ENCODE data around the gene ID3. TPM values are rescaled to one million over a fixed set of nuclear protein-coding genes. Genes with fewer than 3 reads are reported as not detected.

The ID3 gene
- total and polyA plus RNA-seq, 4 experiments from 2014 or later = 8.9 to 98.0 (median 54.8) TPM

DNA sequence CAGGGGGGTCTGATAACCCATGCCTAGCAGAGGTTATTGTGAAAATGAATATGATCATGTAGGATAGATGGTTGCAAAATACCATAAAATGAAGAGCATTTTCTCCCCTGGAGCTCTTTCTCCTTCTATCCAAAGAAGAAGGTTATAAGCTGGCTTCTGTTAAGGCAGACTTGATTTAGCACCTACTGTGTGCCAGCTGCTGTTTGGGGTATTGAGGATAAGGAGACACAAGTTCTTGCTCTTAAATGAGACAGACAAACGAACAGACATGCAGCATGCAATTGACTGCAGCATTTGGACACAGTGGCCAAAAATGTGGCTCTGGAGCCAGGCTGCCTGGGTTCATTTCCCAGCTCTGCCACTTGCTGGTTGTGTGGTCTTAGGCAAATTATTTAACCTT, 39.8 kb upstream of the ID3 start:
- no peak overlapping the region for H3K27ac ChIP-seq (ENCODE audit: low read depth, low read length)
- H3K9me3 ChIP-seq (ENCODE audit: control insufficient read depth in 1 of 2, low read length in 2 of 2) = no peaks in the 10 kb centered on the region
- H3K36me3 ChIP-seq (ENCODE audit: insufficient read depth, low read length) = no peaks in the 10 kb centered on the region
- no peak for DNase-seq
- no peaks in the 10 kb centered on the region for H3K27me3 ChIP-seq (ENCODE audit: insufficient read depth, low read length)
- peaks cover 47 to 95% (median 81%) of the 10 kb centered on the region in 4 donors for H3K4me1 Mint-ChIP-seq
- no peaks in the 10 kb centered on the region for H3K36me3 Mint-ChIP-seq
- no peaks in the 10 kb centered on the region for H3K27me3 Mint-ChIP-seq
- peak overlapping the region in 2 of 7 donors; percentile 52 to 84 for H3K27ac Mint-ChIP-seq
- intact Hi-C loops (cut with micrococcal nuclease) = no loop called here
- CTCF ChIA-PET (ENCODE audit: partially characterized antibody) = interaction anchor here (0.7 to 7.9 kb wide), 9 partner anchors 6 to 102 kb away, joined by 3 to 111 read pairs (median 12); partner anchors contain the start of gene ID3
- peak overlapping the region in 5 of 8 donors; percentile 5 to 32 (median 17) for H3K4me3 Mint-ChIP-seq
- H3K4me3 ChIP-seq (ENCODE audit: low read length in 2 of 2) = no peak overlapping the region
- H3K4me1 ChIP-seq (ENCODE audit: insufficient read depth, low read length) = peaks cover 90% of the 10 kb centered on the region
- POLR2A ChIA-PET (ENCODE audit: partially characterized antibody) = interaction anchor here (1.9 to 15.1 kb wide), 7 partner anchors 11 to 42 kb away, joined by 7 to 263 read pairs (median 28); partner anchors contain the start of gene ID3
- no peaks in the 10 kb centered on the region for H3K9me3 Mint-ChIP-seq

DNA sequence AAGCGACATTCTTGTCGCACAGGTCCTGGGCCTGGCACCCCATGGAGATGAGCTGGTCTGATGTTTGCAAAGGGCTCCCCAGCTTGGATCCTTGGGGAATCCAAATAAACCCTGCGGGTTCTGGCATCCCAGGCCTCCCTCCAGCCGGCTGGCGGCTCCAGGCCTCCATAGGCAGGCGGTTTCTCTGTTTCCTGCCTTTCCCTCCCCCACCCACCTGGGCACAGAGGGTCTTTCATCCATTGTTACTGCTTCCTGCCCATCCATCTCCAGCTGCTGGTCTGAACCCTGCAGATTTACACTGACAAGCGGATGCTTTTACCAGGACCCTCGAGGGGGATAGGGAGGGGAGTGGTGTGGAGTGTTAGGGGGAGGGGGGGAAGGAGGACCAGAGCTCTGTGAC, 39.1 kb upstream of the ID3 start:
- H3K9me3 Mint-ChIP-seq = no peaks in the 10 kb centered on the region
- Histone ChIP-seq H3K36me3 (ENCODE audit: insufficient read depth, low read length) (no peaks in the 10 kb centered on the region), H3K9me3 (ENCODE audit: control insufficient read depth in 1 of 2, low read length in 2 of 2) (no peaks in the 10 kb centered on the region), H3K27me3 (ENCODE audit: insufficient read depth, low read length) (no peaks in the 10 kb centered on the region), H3K4me3 (ENCODE audit: low read length in 2 of 2) (no peak overlapping the region), H3K27ac (ENCODE audit: low read depth, low read length) (no peak overlapping the region), H3K4me1 (ENCODE audit: insufficient read depth, low read length) (peaks cover 90% of the 10 kb centered on the region)
- H3K4me3 Mint-ChIP-seq = no peak overlapping the region
- H3K27ac Mint-ChIP-seq = peak overlapping the region in 3 of 7 donors; percentile 25 to 88 (median 40)
- H3K27me3 Mint-ChIP-seq = no peaks in the 10 kb centered on the region
- ChIA-PET POLR2A (ENCODE audit: partially characterized antibody) (interaction anchor here (0.8 to 15.1 kb wide), 10 partner anchors 10 to 42 kb away, joined by 3 to 263 read pairs (median 8); partner anchors contain the start of gene ID3), CTCF (ENCODE audit: partially characterized antibody) (interaction anchor here (1.1 to 7.9 kb wide), 6 partner anchors 14 to 71 kb away, joined by 3 to 111 read pairs (median 8); partner anchors contain the start of gene ID3)
- peaks cover 48 to 95% (median 80%) of the 10 kb centered on the region in 4 donors for H3K4me1 Mint-ChIP-seq
- intact Hi-C loops (cut with micrococcal nuclease) = no loop called here
- H3K36me3 Mint-ChIP-seq = no peaks in the 10 kb centered on the region
- no peak for DNase-seq

- Histone ChIP-seq H3K27me3 (ENCODE audit: insufficient read depth, low read length) (no peaks in the 10 kb centered on the region), H3K4me1 (ENCODE audit: insufficient read depth, low read length) (peaks cover 90% of the 10 kb centered on the region), H3K36me3 (ENCODE audit: insufficient read depth, low read length) (no peaks in the 10 kb centered on the region), H3K4me3 (ENCODE audit: low read length in 2 of 2) (no peak overlapping the region), H3K9me3 (ENCODE audit: control insufficient read depth in 1 of 2, low read length in 2 of 2) (no peaks in the 10 kb centered on the region), H3K27ac (ENCODE audit: low read depth, low read length) (no peak overlapping the region)
- intact Hi-C loops (cut with micrococcal nuclease) = no loop called here
- ChIA-PET CTCF (ENCODE audit: partially characterized antibody) (interaction anchor here (1.1 to 7.9 kb wide), 5 partner anchors 15 to 70 kb away, joined by 3 to 111 read pairs (median 12); partner anchors contain the start of gene ID3), POLR2A (ENCODE audit: partially characterized antibody) (interaction anchor here (0.8 to 15.1 kb wide), 10 partner anchors 10 to 41 kb away, joined by 3 to 263 read pairs (median 8); partner anchors contain the start of gene ID3)
- Mint-ChIP-seq H3K9me3 (no peaks in the 10 kb centered on the region), H3K36me3 (no peaks in the 10 kb centered on the region), H3K27ac (peak overlapping the region; percentile 40 to 89 (median 72)), H3K27me3 (no peaks in the 10 kb centered on the region), H3K4me1 (peaks cover 49 to 95% (median 80%) of the 10 kb centered on the region in 4 donors), H3K4me3 (peak overlapping the region in 7 of 8 donors; percentile 23 to 83 (median 45))
- no peak for DNase-seq
Measured at GRCh38 chr1:23597635-23598388, 38.5 kb upstream of the ID3 start.

- intact Hi-C loops (cut with micrococcal nuclease) = no loop called here
- POLR2A ChIA-PET (ENCODE audit: partially characterized antibody) = interaction anchor here (0.9 to 15.1 kb wide), 6 partner anchors 14 to 40 kb away, joined by 3 to 263 read pairs (median 90); partner anchors contain the start of gene ID3
- Mint-ChIP-seq H3K4me3 (peak overlapping the region in 2 of 8 donors; percentile 19 to 21), H3K27me3 (no peaks in the 10 kb centered on the region), H3K4me1 (peaks cover 48 to 95% (median 80%) of the 10 kb centered on the region in 4 donors), H3K36me3 (no peaks in the 10 kb centered on the region), H3K9me3 (no peaks in the 10 kb centered on the region), H3K27ac (peak overlapping the region in 6 of 7 donors; percentile 40 to 66 (median 53))
- Histone ChIP-seq H3K4me3 (ENCODE audit: low read length in 2 of 2) (no peak overlapping the region), H3K27me3 (ENCODE audit: insufficient read depth, low read length) (no peaks in the 10 kb centered on the region), H3K27ac (ENCODE audit: low read depth, low read length) (no peak overlapping the region), H3K4me1 (ENCODE audit: insufficient read depth, low read length) (peaks cover 90% of the 10 kb centered on the region), H3K9me3 (ENCODE audit: control insufficient read depth in 1 of 2, low read length in 2 of 2) (no peaks in the 10 kb centered on the region), H3K36me3 (ENCODE audit: insufficient read depth, low read length) (no peaks in the 10 kb centered on the region)
- DNase-seq = no peak
- CTCF ChIA-PET (ENCODE audit: partially characterized antibody) = interaction anchor here (0.7 to 7.9 kb wide), 4 partner anchors 31 to 68 kb away, joined by 3 to 111 read pairs (median 3); no protein-coding TSS in a partner anchor
Measured at GRCh38 chr1:23596382-23597358, 37.4 kb upstream of the ID3 start.

DNA sequence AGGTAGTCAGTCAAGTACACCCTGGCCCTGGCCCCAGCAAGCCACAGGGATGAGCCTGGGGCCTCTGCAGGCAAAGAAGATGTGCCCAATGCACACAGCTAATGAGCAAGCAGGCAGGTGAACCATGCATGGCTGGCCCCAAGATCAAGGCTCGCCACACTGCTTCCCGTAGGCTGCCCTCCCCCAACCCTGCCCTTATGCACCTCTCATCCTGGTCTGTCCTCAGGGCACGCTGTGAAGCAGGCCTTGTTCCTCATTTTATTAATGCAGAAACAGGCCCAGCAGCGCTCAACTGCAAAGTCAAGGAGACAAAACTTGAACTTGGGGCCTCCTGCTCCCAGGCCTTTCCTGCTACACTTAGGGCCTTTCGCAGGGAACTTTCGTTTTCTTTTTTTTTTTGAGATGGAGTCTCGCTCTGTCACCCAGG, 35.6 kb upstream of the ID3 start:
- H3K27ac ChIP-seq (ENCODE audit: low read depth, low read length) = no peak overlapping the region
- H3K4me3 Mint-ChIP-seq = peak overlapping the region in 2 of 8 donors; percentile 13 to 40
- intact Hi-C loops (cut with micrococcal nuclease) = no loop called here

DNA sequence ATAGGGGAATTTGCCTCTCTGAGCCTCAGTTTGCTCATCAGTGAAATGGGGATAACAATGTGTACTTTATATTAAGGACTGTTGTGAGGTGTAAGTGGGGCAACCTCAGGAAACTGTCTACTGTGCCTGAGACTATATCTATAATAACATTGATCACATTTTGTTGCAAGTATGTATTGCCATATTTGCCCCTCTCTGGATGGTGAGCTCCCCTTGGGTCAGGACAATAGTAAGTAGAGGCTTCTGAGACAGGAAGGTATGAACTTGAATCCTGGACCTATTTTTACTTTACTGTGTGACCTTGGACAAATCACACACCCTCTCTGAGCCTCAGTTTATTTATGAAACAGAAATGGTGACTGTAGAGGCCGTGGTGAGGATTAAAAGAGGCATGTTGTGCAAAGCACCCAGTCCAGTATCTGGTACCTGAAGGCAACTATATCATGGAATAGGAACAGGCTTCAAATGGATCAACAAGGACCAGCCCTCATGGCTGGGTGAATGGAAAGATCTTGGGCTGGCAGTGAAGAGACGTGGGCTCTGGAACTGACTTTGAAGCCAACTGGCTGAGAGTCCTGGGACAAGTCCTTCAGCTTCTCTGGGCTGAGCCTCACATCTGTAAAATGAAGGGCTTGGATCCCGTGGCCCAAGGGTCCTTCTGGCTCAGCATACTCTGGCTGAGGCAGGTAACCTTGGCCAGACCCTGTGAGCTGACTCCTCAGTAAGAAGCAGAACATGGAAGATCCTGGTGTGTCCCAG, 35.0 kb upstream of the ID3 start:
- H3K27ac ChIP-seq (ENCODE audit: low read depth, low read length) = no peak overlapping the region
- Mint-ChIP-seq H3K4me1 (peaks cover 37 to 91% (median 73%) of the 10 kb centered on the region in 4 donors), H3K27me3 (no peaks in the 10 kb centered on the region), H3K9me3 (no peaks in the 10 kb centered on the region), H3K36me3 (no peaks in the 10 kb centered on the region), H3K27ac (peak overlapping the region in 6 of 7 donors; percentile 36 to 71 (median 66)), H3K4me3 (peak overlapping the region in 2 of 8 donors; percentile 37 to 40)
- ChIA-PET CTCF (ENCODE audit: partially characterized antibody) (interaction anchor here (0.6 to 5.2 kb wide), 9 partner anchors 8 to 276 kb away, joined by 3 to 28 read pairs (median 4); partner anchors contain the start of gene ID3), POLR2A (ENCODE audit: partially characterized antibody) (interaction anchor here (1.3 to 15.1 kb wide), 7 partner anchors 8 to 40 kb away, joined by 4 to 236 read pairs (median 38); partner anchors contain the start of gene ID3)
- intact Hi-C loops (cut with micrococcal nuclease) = no loop called here
- no peaks in the 10 kb centered on the region for H3K27me3 ChIP-seq (ENCODE audit: insufficient read depth, low read length)
- H3K9me3 ChIP-seq (ENCODE audit: control insufficient read depth in 1 of 2, low read length in 2 of 2) = no peaks in the 10 kb centered on the region
- no peak for DNase-seq
- H3K4me1 ChIP-seq (ENCODE audit: insufficient read depth, low read length) = peaks cover 80% of the 10 kb centered on the region
- H3K36me3 ChIP-seq (ENCODE audit: insufficient read depth, low read length) = no peaks in the 10 kb centered on the region
- no peak overlapping the region for H3K4me3 ChIP-seq (ENCODE audit: low read length in 2 of 2)

More for the DNA sequence above, 35.6 kb upstream of the ID3 start:
- no peaks in the 10 kb centered on the region for H3K36me3 Mint-ChIP-seq
- Histone ChIP-seq H3K4me3 (ENCODE audit: low read length in 2 of 2) (no peak overlapping the region), H3K27me3 (ENCODE audit: insufficient read depth, low read length) (no peaks in the 10 kb centered on the region), H3K36me3 (ENCODE audit: insufficient read depth, low read length) (no peaks in the 10 kb centered on the region), H3K9me3 (ENCODE audit: control insufficient read depth in 1 of 2, low read length in 2 of 2) (no peaks in the 10 kb centered on the region), H3K4me1 (ENCODE audit: insufficient read depth, low read length) (peaks cover 87% of the 10 kb centered on the region)
- no peak for DNase-seq
- ChIA-PET CTCF (ENCODE audit: partially characterized antibody) (interaction anchor here (0.9 to 5.2 kb wide), 3 partner anchors 36 to 50 kb away, joined by 3 to 28 read pairs (median 5); partner anchors contain the start of gene ID3), POLR2A (ENCODE audit: partially characterized antibody) (interaction anchor here (4.3 to 15.1 kb wide), 4 partner anchors 15 to 40 kb away, joined by 18 to 236 read pairs (median 74); partner anchors contain the start of gene ID3)
- peak overlapping the region in 2 of 7 donors; percentile 55 to 68 for H3K27ac Mint-ChIP-seq
- no peaks in the 10 kb centered on the region for H3K9me3 Mint-ChIP-seq
- peaks cover 39 to 95% (median 76%) of the 10 kb centered on the region in 4 donors for H3K4me1 Mint-ChIP-seq
- no peaks in the 10 kb centered on the region for H3K27me3 Mint-ChIP-seq
